Colon (tissue), 2 donors: ENCODE results near the gene MLLT1.

Experiments used
- FAIRE-seq: peaks from 2 replicates; lab custom pipeline; 2012; peaks lifted over from hg19 to GRCh38; lab: Jason Lieb, UNC
- donor health status: control.
- donor health status: control.

Gene MLLT1

GRCh38 chr19:6235031-6235951 lies 44.5 kb downstream of the MLLT1 start:
- no peak for FAIRE-seq

- FAIRE-seq, result no peak
Measured at GRCh38 chr19:6234527-6234926, 45.2 kb downstream of the MLLT1 start.

GRCh38 chr19:6233827-6234511 lies 45.8 kb downstream of the MLLT1 start:
- FAIRE-seq, result no peak

GRCh38 chr19:6233056-6233826 lies 46.5 kb downstream of the MLLT1 start:
- FAIRE-seq, result no peak

- FAIRE-seq, result no peak
Measured at GRCh38 chr19:6232601-6233055, 47.1 kb downstream of the MLLT1 start.

- no peak for FAIRE-seq
Measured at GRCh38 chr19:6230991-6231448, 48.8 kb downstream of the MLLT1 start.

GRCh38 chr19:6229951-6230712 lies 49.6 kb downstream of the MLLT1 start:
- FAIRE-seq, result no peak

GRCh38 chr19:6229216-6229913 lies 50.4 kb downstream of the MLLT1 start:
- FAIRE-seq, result no peak

GRCh38 chr19:6228551-6229215 lies 51.1 kb downstream of the MLLT1 start:
- no peak for FAIRE-seq

GRCh38 chr19:6227936-6228325 lies 51.8 kb downstream of the MLLT1 start:
- FAIRE-seq, result no peak

GRCh38 chr19:6227156-6227935 lies 52.4 kb downstream of the MLLT1 start:
- no peak for FAIRE-seq

GRCh38 chr19:6226444-6227155 lies 53.2 kb downstream of the MLLT1 start:
- no peak for FAIRE-seq

GRCh38 chr19:6226012-6226411 lies 53.8 kb downstream of the MLLT1 start:
- FAIRE-seq, result no peak

GRCh38 chr19:6225232-6225865 lies 54.4 kb downstream of the MLLT1 start:
- no peak for FAIRE-seq

- no peak for FAIRE-seq
Measured at GRCh38 chr19:6224308-6224675, 55.5 kb downstream of the MLLT1 start.

GRCh38 chr19:6223461-6224307 lies 56.1 kb downstream of the MLLT1 start:
- FAIRE-seq, result no peak

GRCh38 chr19:6222884-6223283 lies 56.9 kb downstream of the MLLT1 start:
- no peak for FAIRE-seq
